ENCODE data around the gene ITPR1. TPM values are rescaled to one million over a fixed set of nuclear protein-coding genes. Genes with fewer than 3 reads are reported as not detected.

ITPR1 gene
- total and polyA plus RNA-seq, 2 experiments from 2014 or later, result 1.4 to 2.5 TPM

DNA sequence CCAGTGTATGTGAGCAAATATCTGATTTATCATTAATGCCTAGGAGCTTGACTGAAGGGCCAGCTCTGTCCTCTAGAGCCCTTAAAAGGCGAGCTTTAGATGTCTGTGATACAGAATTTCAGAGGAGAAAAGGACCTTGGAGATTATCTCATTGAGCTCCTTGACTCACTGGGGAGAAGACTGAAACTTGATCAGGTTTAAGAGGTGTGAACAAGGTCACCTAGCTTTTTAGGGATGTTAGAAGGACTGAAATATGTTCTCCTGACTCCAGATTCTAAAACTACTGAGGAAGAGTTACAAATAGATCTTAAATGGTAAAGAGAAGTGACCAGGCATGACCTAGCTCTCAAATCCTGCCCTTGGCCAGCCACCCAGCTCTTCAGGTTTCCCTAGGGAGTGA, 292.4 kb downstream of the ITPR1 start:
- Histone ChIP-seq H3K27ac (no peak overlapping the region), H3K4me3 (no peak overlapping the region), H3K9me2 (ENCODE audit: insufficient read depth) (no peaks in the 10 kb centered on the region), H3K9ac (no peak overlapping the region), H3F3A (ENCODE audit: insufficient read depth) (no peaks in the 10 kb centered on the region), H3K4me1 (ENCODE audit: insufficient read depth) (no peaks in the 10 kb centered on the region), H3K79me2 (ENCODE audit: insufficient read depth) (no peaks in the 10 kb centered on the region), H3K36me3 (ENCODE audit: low read depth) (no peaks in the 10 kb centered on the region), H4K20me1 (ENCODE audit: insufficient read depth) (no peaks in the 10 kb centered on the region), H3K9me3 (ENCODE audit: low read depth) (no peaks in the 10 kb centered on the region), H3K27me3 (replicated peaks; ENCODE audit: insufficient read depth) (no peaks in the 10 kb centered on the region), H2AFZ (no peak overlapping the region), H3K4me2 (ENCODE audit: unreplicated experiment) (no peak overlapping the region)
- in situ Hi-C loops (cut with MboI), result no loop called here
- WGBS, 2 experiments (ENCODE audit: low coverage in 1 of 2, low lambda C conversion rate in 2 of 2, missing lambda C conversion rate in 2 of 2), result 79 to 91% methylated on average over 1 of the region's 1 CpG
- TF ChIP-seq EZH2 (IDR thresholded peaks at IDR 0.05; ENCODE audit: insufficient read depth, poor library complexity, severe bottlenecking) (no peak), EZH2phosphoT487 (IDR thresholded peaks at IDR 0.05; ENCODE audit: insufficient read depth, low read depth) (no peak)
- no peak for DNase-seq

DNA sequence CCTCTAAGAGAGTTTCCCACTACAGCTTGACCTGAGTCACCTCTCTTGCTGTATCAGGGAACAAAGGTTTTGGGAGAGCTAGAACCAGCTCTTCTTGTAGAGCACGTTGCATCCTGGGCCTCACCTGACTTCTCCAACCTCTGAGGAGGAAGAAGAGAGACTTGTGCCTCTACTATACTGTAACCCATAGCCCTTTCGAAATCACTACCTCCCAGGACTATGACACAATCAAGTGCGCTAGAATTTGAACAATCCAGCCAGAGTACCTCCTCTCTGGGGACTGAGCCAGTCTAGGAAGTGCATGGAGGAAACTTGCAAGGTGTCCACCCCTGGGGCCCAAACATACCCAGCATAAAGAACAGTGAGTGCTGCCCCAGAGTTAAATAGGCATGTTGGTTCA, 293.3 kb downstream of the ITPR1 start:
- Histone ChIP-seq H2AFZ (no peak overlapping the region), H3F3A (ENCODE audit: insufficient read depth) (no peaks in the 10 kb centered on the region), H3K4me3 (no peak overlapping the region), H3K9ac (no peak overlapping the region), H3K79me2 (ENCODE audit: insufficient read depth) (no peaks in the 10 kb centered on the region), H3K4me2 (ENCODE audit: unreplicated experiment) (no peak overlapping the region), H3K36me3 (ENCODE audit: low read depth) (no peaks in the 10 kb centered on the region), H3K27me3 (replicated peaks; ENCODE audit: insufficient read depth) (no peaks in the 10 kb centered on the region), H3K27ac (no peak overlapping the region), H3K9me3 (ENCODE audit: low read depth) (no peaks in the 10 kb centered on the region), H3K4me1 (ENCODE audit: insufficient read depth) (no peaks in the 10 kb centered on the region), H3K9me2 (ENCODE audit: insufficient read depth) (no peaks in the 10 kb centered on the region), H4K20me1 (ENCODE audit: insufficient read depth) (no peaks in the 10 kb centered on the region)
- DNase-seq, result no peak
- WGBS, 2 experiments (ENCODE audit: low coverage in 1 of 2, low lambda C conversion rate in 2 of 2, missing lambda C conversion rate in 2 of 2), result 63 to 74% methylated on average over 3 of the region's 3 CpGs
- in situ Hi-C loops (cut with MboI), result no loop called here
- TF ChIP-seq EZH2 (IDR thresholded peaks at IDR 0.05; ENCODE audit: insufficient read depth, poor library complexity, severe bottlenecking) (no peak), EZH2phosphoT487 (IDR thresholded peaks at IDR 0.05; ENCODE audit: insufficient read depth, low read depth) (no peak)

DNA sequence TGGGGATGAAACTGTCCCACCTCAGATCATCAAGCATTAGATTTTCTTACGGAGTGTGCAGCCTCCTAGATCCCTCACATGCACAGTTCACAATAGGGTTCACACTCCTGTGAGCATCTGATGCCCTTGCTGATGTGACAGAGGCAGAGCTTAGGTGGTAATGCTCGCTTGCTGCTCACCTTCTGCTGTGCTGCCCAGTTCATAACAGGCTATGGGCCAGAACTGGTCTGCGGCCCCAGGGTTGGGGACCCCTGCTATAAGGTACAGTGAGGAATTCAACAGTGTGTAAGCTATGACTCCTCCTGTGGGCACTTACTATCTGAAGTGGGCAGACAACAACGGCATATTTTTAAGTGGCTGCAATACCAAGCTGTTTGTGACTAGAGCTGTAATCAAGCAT, 298.2 kb downstream of the ITPR1 start:
- H3K27me3 ChIP-seq (replicated peaks; ENCODE audit: insufficient read depth), result no peaks in the 10 kb centered on the region
- no peak overlapping the region for H3K4me3 ChIP-seq
- H3K4me2 ChIP-seq (ENCODE audit: unreplicated experiment), result no peak overlapping the region
- H2AFZ ChIP-seq, result no peak overlapping the region
- H3K9ac ChIP-seq, result no peak overlapping the region
- no peaks in the 10 kb centered on the region for H4K20me1 ChIP-seq (ENCODE audit: insufficient read depth)
- in situ Hi-C loops (cut with MboI), result no loop called here
- H3K9me2 ChIP-seq (ENCODE audit: insufficient read depth), result no peaks in the 10 kb centered on the region
- no peaks in the 10 kb centered on the region for H3F3A ChIP-seq (ENCODE audit: insufficient read depth)
- H3K9me3 ChIP-seq (ENCODE audit: low read depth), result no peaks in the 10 kb centered on the region
- DNase-seq, result no peak
- no peak overlapping the region for H3K27ac ChIP-seq
- no peaks in the 10 kb centered on the region for H3K4me1 ChIP-seq (ENCODE audit: insufficient read depth)
- H3K36me3 ChIP-seq (ENCODE audit: low read depth), result no peaks in the 10 kb centered on the region
- 83% methylated on average over 4 of the region's 4 CpGs for WGBS, 2 experiments (ENCODE audit: low coverage in 1 of 2, low lambda C conversion rate in 2 of 2, missing lambda C conversion rate in 2 of 2)
- H3K79me2 ChIP-seq (ENCODE audit: insufficient read depth), result no peaks in the 10 kb centered on the region
- TF ChIP-seq EZH2phosphoT487 (IDR thresholded peaks at IDR 0.05; ENCODE audit: insufficient read depth, low read depth) (no peak), EZH2 (IDR thresholded peaks at IDR 0.05; ENCODE audit: insufficient read depth, poor library complexity, severe bottlenecking) (no peak)

DNA sequence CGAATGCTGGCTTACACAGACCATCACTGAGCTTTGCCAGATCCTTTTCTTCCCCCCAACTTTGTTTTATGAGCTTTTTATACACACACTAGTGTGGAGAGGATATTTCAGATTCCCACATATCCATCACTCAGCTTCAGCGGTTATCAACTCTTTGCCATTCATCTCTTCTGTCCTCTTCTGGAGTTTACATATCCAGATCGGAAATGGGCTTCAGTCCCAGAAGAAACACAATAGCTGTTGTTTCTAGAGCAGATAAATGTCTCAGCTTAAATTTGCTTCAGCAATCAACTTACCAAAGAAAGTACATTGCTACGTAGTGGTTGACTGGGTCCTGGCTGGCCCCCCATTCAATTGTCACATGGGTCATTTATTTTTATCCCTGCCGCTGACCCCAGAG, 300.2 kb downstream of the ITPR1 start:
- no peak for DNase-seq
- no peaks in the 10 kb centered on the region for H4K20me1 ChIP-seq (ENCODE audit: insufficient read depth)
- no peak overlapping the region for H3K27ac ChIP-seq
- no peaks in the 10 kb centered on the region for H3K79me2 ChIP-seq (ENCODE audit: insufficient read depth)
- H3K9me3 ChIP-seq (ENCODE audit: low read depth), result no peaks in the 10 kb centered on the region
- H2AFZ ChIP-seq, result no peak overlapping the region
- H3K4me2 ChIP-seq (ENCODE audit: unreplicated experiment), result no peak overlapping the region
- no peaks in the 10 kb centered on the region for H3K4me1 ChIP-seq (ENCODE audit: insufficient read depth)
- no peaks in the 10 kb centered on the region for H3K36me3 ChIP-seq (ENCODE audit: low read depth)
- H3K9ac ChIP-seq, result no peak overlapping the region
- H3K4me3 ChIP-seq, result no peak overlapping the region
- no peak for TF ChIP-seq EZH2 (IDR thresholded peaks at IDR 0.05; ENCODE audit: insufficient read depth, poor library complexity, severe bottlenecking)
- TF ChIP-seq EZH2phosphoT487 (IDR thresholded peaks at IDR 0.05; ENCODE audit: insufficient read depth, low read depth), result no peak
- H3K9me2 ChIP-seq (ENCODE audit: insufficient read depth), result no peaks in the 10 kb centered on the region
- 80 to 83% methylated on average over 5 of the region's 5 CpGs for WGBS, 2 experiments (ENCODE audit: low coverage in 1 of 2, low lambda C conversion rate in 2 of 2, missing lambda C conversion rate in 2 of 2)
- in situ Hi-C loops (cut with MboI), result no loop called here
- no peaks in the 10 kb centered on the region for H3F3A ChIP-seq (ENCODE audit: insufficient read depth)
- H3K27me3 ChIP-seq (replicated peaks; ENCODE audit: insufficient read depth), result no peaks in the 10 kb centered on the region

DNA sequence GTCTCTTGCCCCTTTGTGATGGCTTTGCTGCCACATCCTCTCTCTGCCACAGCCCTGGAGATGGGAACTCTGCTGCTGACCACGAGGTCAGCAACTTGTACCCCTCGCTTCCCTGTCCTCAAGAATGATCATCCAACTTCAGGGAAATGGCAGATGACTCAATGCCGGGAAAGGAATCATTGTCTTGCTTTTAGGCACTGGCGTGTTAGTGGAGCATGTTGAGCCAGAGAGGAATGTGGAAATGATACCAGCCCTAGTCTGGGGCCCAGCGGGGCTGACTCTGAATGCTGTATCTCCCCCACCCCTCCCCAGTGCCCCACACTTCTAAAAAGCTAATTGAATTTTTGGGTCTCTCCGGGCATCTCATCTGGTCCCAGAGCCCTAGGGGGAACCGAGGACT, 301.2 kb downstream of the ITPR1 start:
- no peak overlapping the region for H2AFZ ChIP-seq
- in situ Hi-C loops (cut with MboI), result no loop called here
- no peak overlapping the region for H3K4me2 ChIP-seq (ENCODE audit: unreplicated experiment)
- H4K20me1 ChIP-seq (ENCODE audit: insufficient read depth), result no peaks in the 10 kb centered on the region
- H3K36me3 ChIP-seq (ENCODE audit: low read depth), result no peaks in the 10 kb centered on the region
- no peak overlapping the region for H3K9ac ChIP-seq
- DNase-seq, result no peak
- WGBS, 2 experiments (ENCODE audit: low coverage in 1 of 2, low lambda C conversion rate in 2 of 2, missing lambda C conversion rate in 2 of 2), result 86 to 89% methylated on average over 7 of the region's 7 CpGs
- H3K9me3 ChIP-seq (ENCODE audit: low read depth), result no peaks in the 10 kb centered on the region
- H3K4me3 ChIP-seq, result no peak overlapping the region
- H3K79me2 ChIP-seq (ENCODE audit: insufficient read depth), result no peaks in the 10 kb centered on the region
- no peaks in the 10 kb centered on the region for H3K4me1 ChIP-seq (ENCODE audit: insufficient read depth)
- H3K27me3 ChIP-seq (replicated peaks; ENCODE audit: insufficient read depth), result no peaks in the 10 kb centered on the region
- no peak overlapping the region for H3K27ac ChIP-seq
- H3F3A ChIP-seq (ENCODE audit: insufficient read depth), result no peaks in the 10 kb centered on the region
- TF ChIP-seq EZH2phosphoT487 (IDR thresholded peaks at IDR 0.05; ENCODE audit: insufficient read depth, low read depth) (no peak), EZH2 (IDR thresholded peaks at IDR 0.05; ENCODE audit: insufficient read depth, poor library complexity, severe bottlenecking) (no peak)
- H3K9me2 ChIP-seq (ENCODE audit: insufficient read depth), result no peaks in the 10 kb centered on the region
